GM12878 (cell line): ENCODE results near the gene TACC2. TPM values are rescaled to one million over a fixed set of nuclear protein-coding genes. Genes with fewer than 3 reads are reported as not detected.

Experiments
- ATAC-seq: fragments of 200-7000 bp; cut with Tn5 transposase; 3 replicates; pipeline ENCODE4 v1.9.1; 2020; ENCODE audit warnings: mild to moderate bottlenecking, moderate library complexity
- BruUV-seq: library from RNA; stranded (reverse); fragments of 400-500 nt; replicated peaks from 2 replicates; lab custom pipeline; 2021; lab: Mats Ljungman, UMichigan
- CTCF ChIA-PET: fragments of 300-600 bp; sonication (Branson Sonifier 250); formaldehyde crosslinking; extraction: SDS; loops from one replicate; lab custom pipeline; 2021; ENCODE audit warnings: inconsistent platforms; lab: Yijun Ruan, JAX
- POLR2A ChIA-PET: fragments of 350-600 bp; formaldehyde crosslinking; extraction: SDS; loops from one replicate; lab custom pipeline; 2021; ENCODE audit warnings: inconsistent platforms; lab: Charles Lee
- RAD21 ChIA-PET: fragments of 300-600 bp; sonication (Branson Sonifier 250); formaldehyde crosslinking; loops from one replicate; lab custom pipeline; 2023; ENCODE audit warnings: antibody characterized with exemption; ENCODE audit not compliant: unreplicated experiment; lab: Charles Lee
- SMC1A ChIA-PET: fragments of 300-600 bp; sonication (Branson Sonifier 250); formaldehyde crosslinking; loops from one replicate; lab custom pipeline; 2023; ENCODE audit not compliant: unreplicated experiment, uncharacterized antibody; lab: Charles Lee
- DNase-seq: peaks from one replicate; pipeline ENCODE4 v3.0.0-alpha.2; 2011; ENCODE audit warnings: low read depth, low spot score
- FAIRE-seq: peaks from 3 replicates; lab custom pipeline; 2011; peaks lifted over from hg19 to GRCh38; lab: Jason Lieb, UNC
- H2AFZ ChIP-seq: 2 replicates; pipeline ENCODE4 v1.6.0; 2011; ENCODE audit warnings: low read depth, low read length, control low read depth; ENCODE audit not compliant: control insufficient read depth
- H3K27ac ChIP-seq: 2 replicates; pipeline ENCODE4 v1.5.1; 2011; ENCODE audit warnings: control low read depth; ENCODE audit not compliant: control insufficient read depth, insufficient read depth
- H3K27me3 ChIP-seq, 2 experiments: replicated peaks in 1 of 2; 2 replicates each; pipeline versions ENCODE4 v1.6.0 to v1.6.1; 2011; ENCODE audit warnings: low read length in 1 of 2; ENCODE audit not compliant: control insufficient read depth in 2 of 2, insufficient read depth in 2 of 2
- H3K36me3 ChIP-seq, 2 experiments: 2 replicates each; pipeline ENCODE4 v1.5.1; 2011; ENCODE audit warnings: low read length in 1 of 2; ENCODE audit not compliant: control insufficient read depth in 2 of 2, insufficient read depth in 2 of 2
- H3K4me1 ChIP-seq: 2 replicates; pipeline ENCODE4 v1.6.1; 2011; ENCODE audit warnings: mild to moderate bottlenecking, low read length, moderate library complexity, mixed read lengths; ENCODE audit not compliant: control insufficient read depth, insufficient read depth
- H3K4me2 ChIP-seq: 2 replicates; pipeline ENCODE4 v1.6.0; 2011; ENCODE audit warnings: control low read depth; ENCODE audit not compliant: control insufficient read depth, insufficient read depth
- H3K4me3 ChIP-seq: fragments of 200-600 bp; sonication (generic); 2 replicates; pipeline ENCODE4 v1.5.1; 2016
- H3K79me2 ChIP-seq: 2 replicates; pipeline ENCODE4 v1.6.0; 2011; ENCODE audit warnings: low read length; ENCODE audit not compliant: control insufficient read depth, insufficient read depth
- H3K9ac ChIP-seq: 2 replicates; pipeline ENCODE4 v1.8.0; 2011; ENCODE audit warnings: low read length, control low read depth, mixed read lengths; ENCODE audit not compliant: control insufficient read depth, insufficient read depth
- H3K9me3 ChIP-seq: replicated peaks from 3 replicates; pipeline ENCODE4 v1.5.1; 2011; ENCODE audit warnings: mild to moderate bottlenecking, low read length; ENCODE audit not compliant: control insufficient read depth, insufficient read depth
- H4K20me1 ChIP-seq: 2 replicates; pipeline ENCODE4 v1.6.0; 2011; ENCODE audit not compliant: control insufficient read depth, insufficient read depth
- BHLHE40 ChIP-seq, 2 experiments: fragments of 450-650 bp in 1 of 2; IDR thresholded peaks; 2 replicates each; pipeline ENCODE4 v1.6.1; 2011 to 2017; ENCODE audit warnings: low read depth in 2 of 2, borderline replicate concordance in 1 of 2, improper control_type of control experiment in 1 of 2, low read length in 1 of 2, mild to moderate bottlenecking in 1 of 2
- FOXM1 ChIP-seq: IDR thresholded peaks from 2 replicates; pipeline ENCODE4 v1.6.1; 2012; ENCODE audit warnings: low read depth, mild to moderate bottlenecking, inconsistent platforms, low read length, moderate library complexity
- HDGF ChIP-seq: fragments of 450-650 bp; IDR thresholded peaks from 2 replicates; pipeline ENCODE4 v1.6.1; 2016; ENCODE audit warnings: antibody characterized with exemption
- LARP7 ChIP-seq: fragments of 450-650 bp; IDR thresholded peaks from 2 replicates; pipeline ENCODE4 v1.6.1; 2017; ENCODE audit warnings: mild to moderate bottlenecking
- MYC ChIP-seq: IDR thresholded peaks from 2 replicates; pipeline ENCODE4 v1.6.1; 2011; ENCODE audit warnings: mild to moderate bottlenecking, low read length, moderate library complexity, inconsistent platforms; ENCODE audit not compliant: insufficient read depth, insufficient replicate concordance, insufficient read length, severe bottlenecking
- STAT1 ChIP-seq: fragments of 450-650 bp; conservative IDR thresholded peaks from 2 replicates; pipeline ENCODE4 v1.6.1; 2014; ENCODE audit warnings: antibody characterized with exemption, mild to moderate bottlenecking
- TARDBP ChIP-seq: IDR thresholded peaks from 2 replicates; pipeline ENCODE4 v1.6.1; 2016; ENCODE audit warnings: borderline replicate concordance
- YY1 ChIP-seq: IDR thresholded peaks from 2 replicates; pipeline ENCODE4 v1.6.1; 2011; ENCODE audit warnings: low read depth, mild to moderate bottlenecking, low read length
- ZBED1 ChIP-seq: IDR thresholded peaks from 2 replicates; pipeline ENCODE4 v1.6.1; 2016; ENCODE audit warnings: borderline replicate concordance
- ZNF217 ChIP-seq: fragments of 450-650 bp; IDR thresholded peaks from 2 replicates; pipeline ENCODE4 v1.6.1; 2017; ENCODE audit warnings: antibody characterized with exemption, mild to moderate bottlenecking
- WGBS: methylation state at CpG from one replicate; pipeline ENCODE4 v1.1.6; 2016; ENCODE audit warnings: low lambda C conversion rate; ENCODE audit not compliant: insufficient replicate concordance, insufficient coverage; ENCODE audit errors: missing lambda C conversion rate; 5-methylcytosine and 5-hydroxymethylcytosine counted together
- in situ Hi-C: fragments of 300-500 bp; cut with MboI; formaldehyde crosslinking; loops from 9 replicates; pipeline ENCODE4 v1.14.3; 2018; ENCODE audit warnings: mixed read lengths
- intact Hi-C: fragments of 100-400 bp; cut with micrococcal nuclease; formaldehyde crosslinking; loops from one replicate; pipeline ENCODE4 v1.14.2; 2022; ENCODE audit not compliant: unreplicated experiment
- polyA plus RNA-seq, 11 experiments: library from polyadenylated mRNA; depleted of rRNA in 4 of 11; unstranded in 6 of 11; stranded (reverse) in 5 of 11; fragments of >200 nt; fragmentation: Nextera tagmentation in 4 of 11; fragmentation: Illumina TruSeq in 1 of 11; extraction: Ambion mirVana in 4 of 11; extraction: Trizol in 1 of 11; gene quantifications; 1 replicate in 1 of 11; 2 replicates in 10 of 11; pipeline versions ENCODE4 v1.2.1 to v1.2.3, GENCODE V29; 2011 to 2016; ENCODE audit warnings: inconsistent platforms in 2 of 11, missing spikeins in 2 of 11, low read depth in 1 of 11
- total RNA-seq, 4 experiments: library from RNA; depleted of rRNA in 3 of 4; stranded (reverse); fragments of >200 nt in 3 of 4; fragmentation: Illumina TruSeq in 1 of 4; extraction: Trizol in 1 of 4; gene quantifications; 2 replicates each; pipeline versions ENCODE4 v1.2.1 to v1.2.3, GENCODE V29; 2013 to 2021
- TF ChIP-seq, protein P1 (sequence below): fragments of 450-650 bp; IDR thresholded peaks from 2 replicates; pipeline ENCODE4 v1.6.1; 2017; ENCODE audit warnings: antibody characterized with exemption, mild to moderate bottlenecking, moderate library complexity
- TF ChIP-seq, protein P2 (sequence below): fragments of 450-650 bp; IDR thresholded peaks from 2 replicates; pipeline ENCODE4 v1.6.1; 2017; ENCODE audit warnings: low read depth, mild to moderate bottlenecking, moderate library complexity
- TF ChIP-seq, protein P3 (sequence below): fragments of 450-650 bp; formaldehyde crosslinking; IDR thresholded peaks from 2 replicates; pipeline ENCODE4 v1.4.0; 2020; ENCODE audit warnings: mild to moderate bottlenecking, moderate library complexity

Gene TACC2
- total and polyA plus RNA-seq, 10 of the 15 experiments (the other 5 are each of a cell fraction or from before 2014, with no cell fraction given): 0.07 to 0.64 (median 0.13) TPM; not detected in 5

DNA sequence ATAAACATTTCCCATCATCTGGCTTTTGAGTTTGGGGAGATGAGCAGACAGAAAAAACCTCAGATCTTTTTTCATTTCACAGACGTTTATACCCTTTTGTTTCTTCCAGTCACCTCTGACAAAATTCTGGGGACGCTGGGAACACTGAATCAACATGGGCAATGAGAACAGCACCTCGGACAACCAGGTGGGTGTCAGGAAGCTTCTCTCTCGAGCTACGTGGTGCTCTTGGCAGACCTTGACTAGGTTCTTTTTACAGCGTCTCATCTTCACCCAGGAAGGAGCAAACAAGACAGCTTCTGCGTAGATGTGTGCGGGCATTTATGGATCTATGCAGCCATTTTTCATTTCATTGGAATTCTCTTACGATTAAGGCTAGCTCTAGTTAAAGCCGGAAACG, 32.9 kb downstream of the TACC2 start:
- no peak for FAIRE-seq
- no peak for DNase-seq
- intact Hi-C loops (no loop called here), in situ Hi-C loops (no loop called here)
- Histone ChIP-seq H3K9me3 (no peaks in the 10 kb centered on the region), H2AFZ (no peak overlapping the region), H3K36me3 (no peaks in the 10 kb centered on the region), H3K4me2 (no peak overlapping the region), H3K79me2 (no peaks in the 10 kb centered on the region), H3K4me1 (no peaks in the 10 kb centered on the region), H3K4me3 (no peak overlapping the region), H4K20me1 (no peaks in the 10 kb centered on the region), H3K27me3 (no peaks in the 10 kb centered on the region; a peak in 2 of 4 replicates), H3K9ac (no peak overlapping the region), H3K27ac (no peak overlapping the region)
- RAD21 ChIA-PET: no interaction called here
- SMC1A ChIA-PET: no interaction called here
- no peak for ATAC-seq
- POLR2A ChIA-PET: no interaction called here
- WGBS: 35% methylated on average over 11 of the region's 11 CpGs
- no TSS peak for BruUV-seq
- no peak for TF ChIP-seq BHLHE40 (IDR thresholded peaks at IDR 0.05; ENCODE audit: borderline replicate concordance in 1 of 2, low read depth in 2 of 2, low read length in 1 of 2)
- no peak for TF ChIP-seq MYC
- no peak for TF ChIP-seq ZNF217
- no peak for TF ChIP-seq YY1
- no peak for TF ChIP-seq STAT1
- TF ChIP-seq, protein P1, sequence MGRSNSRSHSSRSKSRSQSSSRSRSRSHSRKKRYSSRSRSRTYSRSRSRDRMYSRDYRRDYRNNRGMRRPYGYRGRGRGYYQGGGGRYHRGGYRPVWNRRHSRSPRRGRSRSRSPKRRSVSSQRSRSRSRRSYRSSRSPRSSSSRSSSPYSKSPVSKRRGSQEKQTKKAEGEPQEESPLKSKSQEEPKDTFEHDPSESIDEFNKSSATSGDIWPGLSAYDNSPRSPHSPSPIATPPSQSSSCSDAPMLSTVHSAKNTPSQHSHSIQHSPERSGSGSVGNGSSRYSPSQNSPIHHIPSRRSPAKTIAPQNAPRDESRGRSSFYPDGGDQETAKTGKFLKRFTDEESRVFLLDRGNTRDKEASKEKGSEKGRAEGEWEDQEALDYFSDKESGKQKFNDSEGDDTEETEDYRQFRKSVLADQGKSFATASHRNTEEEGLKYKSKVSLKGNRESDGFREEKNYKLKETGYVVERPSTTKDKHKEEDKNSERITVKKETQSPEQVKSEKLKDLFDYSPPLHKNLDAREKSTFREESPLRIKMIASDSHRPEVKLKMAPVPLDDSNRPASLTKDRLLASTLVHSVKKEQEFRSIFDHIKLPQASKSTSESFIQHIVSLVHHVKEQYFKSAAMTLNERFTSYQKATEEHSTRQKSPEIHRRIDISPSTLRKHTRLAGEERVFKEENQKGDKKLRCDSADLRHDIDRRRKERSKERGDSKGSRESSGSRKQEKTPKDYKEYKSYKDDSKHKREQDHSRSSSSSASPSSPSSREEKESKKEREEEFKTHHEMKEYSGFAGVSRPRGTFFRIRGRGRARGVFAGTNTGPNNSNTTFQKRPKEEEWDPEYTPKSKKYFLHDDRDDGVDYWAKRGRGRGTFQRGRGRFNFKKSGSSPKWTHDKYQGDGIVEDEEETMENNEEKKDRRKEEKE: no peak
- no peak for TF ChIP-seq FOXM1
- TF ChIP-seq, protein P2, sequence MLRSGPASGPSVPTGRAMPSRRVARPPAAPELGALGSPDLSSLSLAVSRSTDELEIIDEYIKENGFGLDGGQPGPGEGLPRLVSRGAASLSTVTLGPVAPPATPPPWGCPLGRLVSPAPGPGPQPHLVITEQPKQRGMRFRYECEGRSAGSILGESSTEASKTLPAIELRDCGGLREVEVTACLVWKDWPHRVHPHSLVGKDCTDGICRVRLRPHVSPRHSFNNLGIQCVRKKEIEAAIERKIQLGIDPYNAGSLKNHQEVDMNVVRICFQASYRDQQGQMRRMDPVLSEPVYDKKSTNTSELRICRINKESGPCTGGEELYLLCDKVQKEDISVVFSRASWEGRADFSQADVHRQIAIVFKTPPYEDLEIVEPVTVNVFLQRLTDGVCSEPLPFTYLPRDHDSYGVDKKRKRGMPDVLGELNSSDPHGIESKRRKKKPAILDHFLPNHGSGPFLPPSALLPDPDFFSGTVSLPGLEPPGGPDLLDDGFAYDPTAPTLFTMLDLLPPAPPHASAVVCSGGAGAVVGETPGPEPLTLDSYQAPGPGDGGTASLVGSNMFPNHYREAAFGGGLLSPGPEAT: no peak
- no peak for TF ChIP-seq TARDBP
- TF ChIP-seq HDGF: no peak
- TF ChIP-seq LARP7: no peak
- TF ChIP-seq ZBED1: no peak
- TF ChIP-seq, protein P3, sequence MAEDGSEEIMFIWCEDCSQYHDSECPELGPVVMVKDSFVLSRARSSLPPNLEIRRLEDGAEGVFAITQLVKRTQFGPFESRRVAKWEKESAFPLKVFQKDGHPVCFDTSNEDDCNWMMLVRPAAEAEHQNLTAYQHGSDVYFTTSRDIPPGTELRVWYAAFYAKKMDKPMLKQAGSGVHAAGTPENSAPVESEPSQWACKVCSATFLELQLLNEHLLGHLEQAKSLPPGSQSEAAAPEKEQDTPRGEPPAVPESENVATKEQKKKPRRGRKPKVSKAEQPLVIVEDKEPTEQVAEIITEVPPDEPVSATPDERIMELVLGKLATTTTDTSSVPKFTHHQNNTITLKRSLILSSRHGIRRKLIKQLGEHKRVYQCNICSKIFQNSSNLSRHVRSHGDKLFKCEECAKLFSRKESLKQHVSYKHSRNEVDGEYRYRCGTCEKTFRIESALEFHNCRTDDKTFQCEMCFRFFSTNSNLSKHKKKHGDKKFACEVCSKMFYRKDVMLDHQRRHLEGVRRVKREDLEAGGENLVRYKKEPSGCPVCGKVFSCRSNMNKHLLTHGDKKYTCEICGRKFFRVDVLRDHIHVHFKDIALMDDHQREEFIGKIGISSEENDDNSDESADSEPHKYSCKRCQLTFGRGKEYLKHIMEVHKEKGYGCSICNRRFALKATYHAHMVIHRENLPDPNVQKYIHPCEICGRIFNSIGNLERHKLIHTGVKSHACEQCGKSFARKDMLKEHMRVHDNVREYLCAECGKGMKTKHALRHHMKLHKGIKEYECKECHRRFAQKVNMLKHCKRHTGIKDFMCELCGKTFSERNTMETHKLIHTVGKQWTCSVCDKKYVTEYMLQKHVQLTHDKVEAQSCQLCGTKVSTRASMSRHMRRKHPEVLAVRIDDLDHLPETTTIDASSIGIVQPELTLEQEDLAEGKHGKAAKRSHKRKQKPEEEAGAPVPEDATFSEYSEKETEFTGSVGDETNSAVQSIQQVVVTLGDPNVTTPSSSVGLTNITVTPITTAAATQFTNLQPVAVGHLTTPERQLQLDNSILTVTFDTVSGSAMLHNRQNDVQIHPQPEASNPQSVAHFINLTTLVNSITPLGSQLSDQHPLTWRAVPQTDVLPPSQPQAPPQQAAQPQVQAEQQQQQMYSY (CRISPR knock-in tag): no peak
- CTCF ChIA-PET: no interaction called here
